ENCODE measurements around the gene LACTBL1.
"Not testable (repeated sequence)": the region's sequence is repeated elsewhere in the genome, so short reads cannot be mapped to it uniquely, and the experiment has no call there.

Gene LACTBL1

GRCh38 chr1:22945171-22945570 is 27.5 kb downstream of the LACTBL1 start:
- not testable (repeated sequence) for DNase-seq

- no peak for DNase-seq
Observed at GRCh38 chr1:22944346-22945055, 28.2 kb downstream of the LACTBL1 start.

GRCh38 chr1:22941257-22941656 is 31.4 kb downstream of the LACTBL1 start:
- DNase-seq, result no peak

GRCh38 chr1:22936681-22937080 is 36.0 kb downstream of the LACTBL1 start:
- DNase-seq, result no peak

- no peak for DNase-seq
Observed at GRCh38 chr1:22935433-22935832, 37.2 kb downstream of the LACTBL1 start.

- DNase-seq, result no peak
Observed at GRCh38 chr1:22932803-22933470, 39.7 kb downstream of the LACTBL1 start.

GRCh38 chr1:22930240-22930912 is 42.3 kb downstream of the LACTBL1 start:
- peak in 35 of 56 donors; percentile 4 to 66 (median 19) for DNase-seq

GRCh38 chr1:22925111-22925510 is 47.6 kb downstream of the LACTBL1 start:
- DNase-seq, result peak in 1 of 56 donors; percentile 10

- DNase-seq, result no peak
Observed at GRCh38 chr1:22922640-22923039, 50.0 kb downstream of the LACTBL1 start.

- no peak for DNase-seq
Observed at GRCh38 chr1:22921452-22922126, 51.1 kb downstream of the LACTBL1 start.

- DNase-seq, result no peak
Observed at GRCh38 chr1:22920734-22921451, 51.8 kb downstream of the LACTBL1 start.

GRCh38 chr1:22920026-22920733 is 52.5 kb downstream of the LACTBL1 start:
- no peak for DNase-seq

GRCh38 chr1:22919341-22920025 is 53.2 kb downstream of the LACTBL1 start:
- DNase-seq, result no peak

GRCh38 chr1:22918644-22919043 is 54.0 kb downstream of the LACTBL1 start:
- no peak for DNase-seq

- DNase-seq, result no peak
Observed at GRCh38 chr1:22917989-22918388, 54.7 kb downstream of the LACTBL1 start.

GRCh38 chr1:22916471-22916820 is 56.2 kb downstream of the LACTBL1 start:
- DNase-seq, result peak in 46 of 56 donors; percentile 7 to 89 (median 50)

GRCh38 chr1:22915816-22916470 is 56.7 kb downstream of the LACTBL1 start:
- no peak for DNase-seq

GRCh38 chr1:22915231-22915630 is 57.4 kb downstream of the LACTBL1 start:
- DNase-seq, result no peak

GRCh38 chr1:22914633-22915217 is 57.9 kb downstream of the LACTBL1 start:
- DNase-seq, result no peak
